A673 (cell line): Measurements from ENCODE around the gene ZCWPW2. TPM values are rescaled to one million over a fixed set of nuclear protein-coding genes. Genes with fewer than 3 reads are reported as not detected.

ENCODE experiments used
- BruUV-seq: library from RNA; stranded (reverse); fragments of 400-500 nt; replicated peaks from 2 replicates; lab custom pipeline; 2021; lab: Mats Ljungman, UMichigan
- CTCF ChIA-PET: fragments of 300-600 bp; sonication (Branson Sonifier 250); formaldehyde crosslinking; loops from one replicate; lab custom pipeline; 2022; ENCODE audit warnings: antibody characterized with exemption; lab: Charles Lee
- POLR2A ChIA-PET: fragments of 300-600 bp; sonication (Branson Sonifier 250); formaldehyde crosslinking; loops from one replicate; lab custom pipeline; 2022; ENCODE audit warnings: antibody characterized with exemption; ENCODE audit not compliant: low non-redundant PET; lab: Charles Lee
- DNase-seq: peaks from one replicate; pipeline ENCODE4 v3.0.0-alpha.2; 2015; ENCODE audit warnings: low spot score
- H3K27ac ChIP-seq: fragments of 200-600 bp; sonication (generic); 2 replicates; pipeline ENCODE4 v1.5.1; 2016; ENCODE audit warnings: mixed run types, low read depth, mild to moderate bottlenecking, mixed read lengths, antibody characterized with exemption, low read length; ENCODE audit not compliant: poor library complexity, severe bottlenecking
- H3K27me3 ChIP-seq: fragments of 200-600 bp; sonication (generic); replicated peaks from 2 replicates; pipeline ENCODE4 v1.6.1; 2017; ENCODE audit warnings: mixed run types, low read depth, mild to moderate bottlenecking, mixed read lengths, antibody characterized with exemption, low read length; ENCODE audit not compliant: insufficient read depth, poor library complexity
- H3K36me3 ChIP-seq: fragments of 200-600 bp; sonication (generic); 2 replicates; pipeline ENCODE4 v1.6.1; 2016; ENCODE audit warnings: mixed run types, mild to moderate bottlenecking, mixed read lengths, antibody characterized with exemption, low read length; ENCODE audit not compliant: insufficient read depth, poor library complexity, severe bottlenecking
- H3K4me1 ChIP-seq: fragments of 200-600 bp; sonication (generic); 2 replicates; pipeline ENCODE4 v1.6.1; 2017; ENCODE audit warnings: mixed run types, mild to moderate bottlenecking, mixed read lengths, antibody characterized with exemption, low read length; ENCODE audit not compliant: insufficient read depth, poor library complexity, severe bottlenecking
- H3K4me3 ChIP-seq: fragments of 200-600 bp; sonication (generic); 2 replicates; pipeline ENCODE4 v1.5.1; 2016; ENCODE audit warnings: low read depth, mixed run types, mild to moderate bottlenecking, mixed read lengths, low read length; ENCODE audit not compliant: poor library complexity, severe bottlenecking
- H3K9me3 ChIP-seq: fragments of 200-600 bp; sonication (generic); 2 replicates; pipeline ENCODE4 v1.6.1; 2016; ENCODE audit warnings: mixed run types, low read depth, mild to moderate bottlenecking, mixed read lengths, antibody characterized with exemption, low read length; ENCODE audit not compliant: poor library complexity, severe bottlenecking
- EZH2 ChIP-seq: fragments of 200-600 bp; sonication (generic); IDR thresholded peaks from 2 replicates; pipeline ENCODE4 v1.6.1; 2017; ENCODE audit warnings: borderline replicate concordance, low read depth, mild to moderate bottlenecking, mixed read lengths, antibody characterized with exemption, low read length; ENCODE audit not compliant: poor library complexity, severe bottlenecking
- intact Hi-C: fragments of 100-400 bp; cut with micrococcal nuclease; formaldehyde crosslinking; loops from one replicate; pipeline ENCODE4 v1.10.0; 2022; ENCODE audit not compliant: unreplicated experiment
- total RNA-seq: library from RNA; stranded (reverse); gene quantifications from 2 replicates; pipeline ENCODE4 v1.2.3, GENCODE V29; 2021
- TF ChIP-seq, protein P1 (sequence below): fragments of 300-800, 200-600 bp; sonication (generic); conservative IDR thresholded peaks from 2 replicates; pipeline ENCODE4 v1.5.1; 2017; ENCODE audit warnings: low read depth, mild to moderate bottlenecking, antibody characterized with exemption, low read length, moderate library complexity, mixed read lengths

The ZCWPW2 gene
- total RNA-seq, 1 experiment from 2014 or later = not detected

GRCh38 chr3:28547677-28548076, 199.2 kb downstream of the ZCWPW2 start:
- Histone ChIP-seq H3K27me3 (no peaks in the 10 kb centered on the region), H3K4me1 (no peaks in the 10 kb centered on the region), H3K27ac (no peak overlapping the region), H3K36me3 (no peaks in the 10 kb centered on the region), H3K4me3 (no peak overlapping the region), H3K9me3 (no peaks in the 10 kb centered on the region)
- ChIA-PET POLR2A (no interaction called here), CTCF (no interaction called here)
- TF ChIP-seq EZH2 = no peak
- TF ChIP-seq, protein P1, sequence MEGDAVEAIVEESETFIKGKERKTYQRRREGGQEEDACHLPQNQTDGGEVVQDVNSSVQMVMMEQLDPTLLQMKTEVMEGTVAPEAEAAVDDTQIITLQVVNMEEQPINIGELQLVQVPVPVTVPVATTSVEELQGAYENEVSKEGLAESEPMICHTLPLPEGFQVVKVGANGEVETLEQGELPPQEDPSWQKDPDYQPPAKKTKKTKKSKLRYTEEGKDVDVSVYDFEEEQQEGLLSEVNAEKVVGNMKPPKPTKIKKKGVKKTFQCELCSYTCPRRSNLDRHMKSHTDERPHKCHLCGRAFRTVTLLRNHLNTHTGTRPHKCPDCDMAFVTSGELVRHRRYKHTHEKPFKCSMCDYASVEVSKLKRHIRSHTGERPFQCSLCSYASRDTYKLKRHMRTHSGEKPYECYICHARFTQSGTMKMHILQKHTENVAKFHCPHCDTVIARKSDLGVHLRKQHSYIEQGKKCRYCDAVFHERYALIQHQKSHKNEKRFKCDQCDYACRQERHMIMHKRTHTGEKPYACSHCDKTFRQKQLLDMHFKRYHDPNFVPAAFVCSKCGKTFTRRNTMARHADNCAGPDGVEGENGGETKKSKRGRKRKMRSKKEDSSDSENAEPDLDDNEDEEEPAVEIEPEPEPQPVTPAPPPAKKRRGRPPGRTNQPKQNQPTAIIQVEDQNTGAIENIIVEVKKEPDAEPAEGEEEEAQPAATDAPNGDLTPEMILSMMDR = no peak
- no TSS peak for BruUV-seq
- DNase-seq = no peak
- intact Hi-C loops = no loop called here

GRCh38 chr3:28553175-28553574, 204.7 kb downstream of the ZCWPW2 start:
- ChIA-PET CTCF (no interaction called here), POLR2A (no interaction called here)
- TF ChIP-seq EZH2 = no peak
- TF ChIP-seq, protein P1 = no peak
- DNase-seq = no peak
- Histone ChIP-seq H3K4me1 (no peaks in the 10 kb centered on the region), H3K27ac (no peak overlapping the region), H3K9me3 (no peaks in the 10 kb centered on the region), H3K36me3 (no peaks in the 10 kb centered on the region), H3K4me3 (no peak overlapping the region), H3K27me3 (no peaks in the 10 kb centered on the region)
- BruUV-seq = no TSS peak
- intact Hi-C loops = no loop called here

DNA sequence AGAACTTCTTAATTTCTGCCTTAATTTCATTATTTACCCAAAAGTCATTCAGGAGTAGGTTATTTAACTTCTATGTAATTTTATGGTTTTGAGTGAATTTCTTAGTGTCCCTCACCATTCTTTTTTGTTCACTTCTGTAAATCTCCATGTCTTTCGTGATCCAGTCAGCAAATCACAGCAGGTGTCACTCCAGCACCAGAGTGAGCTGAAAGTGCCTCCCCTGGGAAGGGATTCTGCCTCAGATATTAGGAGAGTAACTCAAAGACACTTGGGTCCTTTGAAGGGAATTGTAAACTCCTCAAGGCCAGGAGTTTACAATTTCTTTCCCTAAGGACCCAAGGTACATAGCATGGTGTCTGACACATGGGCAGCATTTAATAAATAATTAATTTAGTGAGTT, 207.7 kb downstream of the ZCWPW2 start:
- TF ChIP-seq EZH2 = no peak
- TF ChIP-seq, protein P1 = no peak
- no peaks in the 10 kb centered on the region for H3K27me3 ChIP-seq
- H3K27ac ChIP-seq = no peak overlapping the region
- intact Hi-C loops = no loop called here
- CTCF ChIA-PET = interaction anchor here (0.6 kb wide), 1 partner anchor 128 kb away, joined by 3 read pairs; no protein-coding TSS in a partner anchor
- H3K36me3 ChIP-seq = no peaks in the 10 kb centered on the region
- no peaks in the 10 kb centered on the region for H3K4me1 ChIP-seq
- H3K4me3 ChIP-seq = no peak overlapping the region
- POLR2A ChIA-PET = no interaction called here
- no peaks in the 10 kb centered on the region for H3K9me3 ChIP-seq
- no TSS peak for BruUV-seq
- no peak for DNase-seq
